Measurements from ENCODE around the gene SBK3.

DNA sequence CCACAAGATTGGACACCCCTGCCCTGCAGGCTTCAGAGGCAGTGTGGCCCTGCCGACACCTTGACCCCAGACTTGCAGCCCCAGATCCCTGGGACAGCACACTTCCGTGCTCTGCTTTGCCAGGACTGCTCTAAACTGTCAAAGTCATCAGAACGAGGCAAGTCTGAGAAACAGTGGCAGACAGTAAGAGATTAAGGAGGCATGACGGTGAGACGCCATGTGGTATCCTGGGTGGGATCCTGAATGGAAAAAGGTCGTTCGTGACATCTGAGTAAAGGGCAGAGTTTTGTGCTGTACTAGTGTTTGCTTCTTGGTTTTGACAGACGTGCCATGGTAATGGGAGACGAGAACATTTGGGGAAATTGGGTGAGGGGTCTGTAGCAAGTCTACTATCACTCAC lies 21.5 kb upstream of the SBK3 start:
- TF ChIP-seq, protein P1, sequence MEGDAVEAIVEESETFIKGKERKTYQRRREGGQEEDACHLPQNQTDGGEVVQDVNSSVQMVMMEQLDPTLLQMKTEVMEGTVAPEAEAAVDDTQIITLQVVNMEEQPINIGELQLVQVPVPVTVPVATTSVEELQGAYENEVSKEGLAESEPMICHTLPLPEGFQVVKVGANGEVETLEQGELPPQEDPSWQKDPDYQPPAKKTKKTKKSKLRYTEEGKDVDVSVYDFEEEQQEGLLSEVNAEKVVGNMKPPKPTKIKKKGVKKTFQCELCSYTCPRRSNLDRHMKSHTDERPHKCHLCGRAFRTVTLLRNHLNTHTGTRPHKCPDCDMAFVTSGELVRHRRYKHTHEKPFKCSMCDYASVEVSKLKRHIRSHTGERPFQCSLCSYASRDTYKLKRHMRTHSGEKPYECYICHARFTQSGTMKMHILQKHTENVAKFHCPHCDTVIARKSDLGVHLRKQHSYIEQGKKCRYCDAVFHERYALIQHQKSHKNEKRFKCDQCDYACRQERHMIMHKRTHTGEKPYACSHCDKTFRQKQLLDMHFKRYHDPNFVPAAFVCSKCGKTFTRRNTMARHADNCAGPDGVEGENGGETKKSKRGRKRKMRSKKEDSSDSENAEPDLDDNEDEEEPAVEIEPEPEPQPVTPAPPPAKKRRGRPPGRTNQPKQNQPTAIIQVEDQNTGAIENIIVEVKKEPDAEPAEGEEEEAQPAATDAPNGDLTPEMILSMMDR (IDR thresholded peaks at IDR 0.05) = no peak
- TF ChIP-seq POLR2A (IDR thresholded peaks at IDR 0.05) = no peak

Measured in testis (tissue), 2 donors.